Stimulated activated CD4-positive, alpha-beta T cell treated with anti-CD3 and anti-CD28 coated beads, Interleukin-1b, Interleukin-23, amount 100 ng/mL, for 4 hours (primary cell): ENCODE measurements around the gene HOXC6.
A peak's percentile ranks its signal among the peaks of the same experiment; 100 is the strongest.

Source experiments
- DNase-seq, 2 donors: peaks; one replicate each; pipeline ENCODE4 v3.0.0-alpha.2; 2020; ENCODE audit warnings: low read depth in 2 of 2

Gene HOXC6

GRCh38 chr12:54029529-54030441, 1.5 kb downstream of the HOXC6 start:
- no peak for DNase-seq

GRCh38 chr12:54030442-54030801, 2.2 kb downstream of the HOXC6 start:
- no peak for DNase-seq

- no peak for DNase-seq
These were observed 2.7 kb downstream of the HOXC6 start for GRCh38 chr12:54030889-54031471.

- DNase-seq = no peak
These were observed 3.2 kb downstream of the HOXC6 start for GRCh38 chr12:54031480-54031879.

- no peak for DNase-seq
These were observed 3.9 kb downstream of the HOXC6 start for GRCh38 chr12:54032086-54032619.

GRCh38 chr12:54032627-54033100, 4.4 kb downstream of the HOXC6 start, which contains the start of gene HOXC5:
Gene HOXC5 (plus strand): TSS chr12:54033050. CDS start chr12:54033123, 73 bp downstream.
- peak; percentile 51 to 52 for DNase-seq

- DNase-seq = no peak
These were observed 5.1 kb downstream of the HOXC6 start for GRCh38 chr12:54033106-54033979.

GRCh38 chr12:54033980-54034784, 5.9 kb downstream of the HOXC6 start:
- no peak for DNase-seq

- no peak for DNase-seq
These were observed 6.6 kb downstream of the HOXC6 start for GRCh38 chr12:54034785-54035310.

- DNase-seq = no peak
These were observed 7.5 kb downstream of the HOXC6 start for GRCh38 chr12:54035568-54036264.

- DNase-seq = no peak
These were observed 8.6 kb downstream of the HOXC6 start for GRCh38 chr12:54036620-54037359.

GRCh38 chr12:54037360-54038283, 9.4 kb downstream of the HOXC6 start:
- no peak for DNase-seq

- no peak for DNase-seq
These were observed 10.1 kb downstream of the HOXC6 start for GRCh38 chr12:54038284-54038870.

- DNase-seq = no peak
These were observed 10.7 kb downstream of the HOXC6 start for GRCh38 chr12:54038871-54039414.

- DNase-seq = no peak
These were observed 11.3 kb downstream of the HOXC6 start for GRCh38 chr12:54039417-54040147.

- no peak for DNase-seq
These were observed 11.9 kb downstream of the HOXC6 start for GRCh38 chr12:54040148-54040494.

GRCh38 chr12:54040648-54041047, 12.4 kb downstream of the HOXC6 start:
- no peak for DNase-seq
